Heart left ventricle (tissue), 13 donors: Measurements from ENCODE around the gene FANCD2OS.

Experiments
- POLR2A ChIP-seq, 2 donors: fragments of 450-650 bp; IDR thresholded peaks; one replicate each; pipeline ENCODE4 v1.6.1; 2017; ENCODE audit warnings: antibody characterized with exemption in 2 of 2, mild to moderate bottlenecking in 2 of 2, moderate library complexity in 2 of 2
- TF ChIP-seq, protein P1 (sequence below), 12 donors: fragments of 200-600 bp; sonication (generic) in 4 of 12; IDR thresholded peaks; one replicate each; pipeline versions ENCODE4 v1.5.0 to v1.8.0; 2018 to 2022; ENCODE audit warnings: antibody characterized with exemption in 12 of 12, mild to moderate bottlenecking in 5 of 12
- donor health status: ischemic (EF 13 %, LVEDD 7.1; RV severe dilation, severe dysfunction).
- donor health status: DM: no; HTN: yes; CAD: no.
- donor health status: DM: no; HTN: no; CAD: no.
- donor health status: ischemic (EF 25% LVEDD 6.9; RV normal size, moderate dysfunction).
- donor health status: ischemic (EF 25% LVEDD 5.7; RV mildly dilated, moderate dysfunction).
- donor health status: ischemic (EF 35%, LVEDD 5.7; RV mildly dilated, moderate dysfunction).
- donor health status: nonischemic (EF 11% LVEDD 7.7; RV severe dilation, severe dysfunction).
- donor health status: DM: yes; HTN: yes; CAD: no.
- donor health status: PGD.
- donor health status: ischemic (EF 29% LVEDD 5.4; RV normal size, mild dysfunction).
- donor health status: nonischemic (EF 23%, LVEDD 6.1; RV moderate dilation, normal function).

GRCh38 chr3:10149226-10149625 lies 41.2 kb upstream of the FANCD2OS start:
- TF ChIP-seq, protein P1, sequence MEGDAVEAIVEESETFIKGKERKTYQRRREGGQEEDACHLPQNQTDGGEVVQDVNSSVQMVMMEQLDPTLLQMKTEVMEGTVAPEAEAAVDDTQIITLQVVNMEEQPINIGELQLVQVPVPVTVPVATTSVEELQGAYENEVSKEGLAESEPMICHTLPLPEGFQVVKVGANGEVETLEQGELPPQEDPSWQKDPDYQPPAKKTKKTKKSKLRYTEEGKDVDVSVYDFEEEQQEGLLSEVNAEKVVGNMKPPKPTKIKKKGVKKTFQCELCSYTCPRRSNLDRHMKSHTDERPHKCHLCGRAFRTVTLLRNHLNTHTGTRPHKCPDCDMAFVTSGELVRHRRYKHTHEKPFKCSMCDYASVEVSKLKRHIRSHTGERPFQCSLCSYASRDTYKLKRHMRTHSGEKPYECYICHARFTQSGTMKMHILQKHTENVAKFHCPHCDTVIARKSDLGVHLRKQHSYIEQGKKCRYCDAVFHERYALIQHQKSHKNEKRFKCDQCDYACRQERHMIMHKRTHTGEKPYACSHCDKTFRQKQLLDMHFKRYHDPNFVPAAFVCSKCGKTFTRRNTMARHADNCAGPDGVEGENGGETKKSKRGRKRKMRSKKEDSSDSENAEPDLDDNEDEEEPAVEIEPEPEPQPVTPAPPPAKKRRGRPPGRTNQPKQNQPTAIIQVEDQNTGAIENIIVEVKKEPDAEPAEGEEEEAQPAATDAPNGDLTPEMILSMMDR (IDR thresholded peaks at IDR 0.05) = no peak
- TF ChIP-seq POLR2A (IDR thresholded peaks at IDR 0.05) = no peak
